Tibial nerve (tissue), 4 donors: ENCODE data around the gene UPK1B. TPM values are rescaled to one million over a fixed set of nuclear protein-coding genes. Genes with fewer than 3 reads are reported as not detected.

Experiments used
- DNase-seq, 2 donors: peaks; one replicate each; pipeline ENCODE4 v3.0.0-alpha.2; 2019; ENCODE audit warnings: low spot score in 2 of 2
- H3K27ac ChIP-seq, 4 donors: fragments of 200-600 bp; sonication (generic) in 3 of 4; one replicate each; pipeline ENCODE4 v1.5.1; 2017 to 2019; ENCODE audit warnings: mild to moderate bottlenecking in 1 of 4
- H3K27me3 ChIP-seq, 2 donors: fragments of 200-600 bp; sonication (generic) in 1 of 2; one replicate each; pipeline versions ENCODE4 v1.5.1 to v1.6.0; 2017 to 2019
- H3K36me3 ChIP-seq, 3 donors: fragments of 200-600 bp; sonication (generic); one replicate each; pipeline ENCODE4 v1.5.1; 2018 to 2019
- H3K4me1 ChIP-seq, 4 donors: fragments of 200-600 bp; sonication (generic) in 3 of 4; one replicate each; pipeline ENCODE4 v1.5.1; 2017 to 2019
- H3K4me3 ChIP-seq, 4 donors: fragments of 200-600 bp; sonication (generic) in 3 of 4; one replicate each; pipeline ENCODE4 v1.5.1; 2017 to 2019; ENCODE audit warnings: mild to moderate bottlenecking in 1 of 4, moderate library complexity in 1 of 4
- H3K9me3 ChIP-seq, 4 donors: fragments of 200-600 bp; sonication (generic) in 3 of 4; one replicate each; pipeline ENCODE4 v1.5.1; 2017 to 2019
- CTCF ChIP-seq, 5 experiments: fragments of 200-600 bp in 3 of 5; fragments of 450-650 bp in 2 of 5; sonication (generic) in 3 of 5; IDR thresholded peaks; one replicate each; pipeline ENCODE4 v1.5.1; 2016 to 2019; ENCODE audit warnings: antibody characterized with exemption in 5 of 5, mild to moderate bottlenecking in 3 of 5, moderate library complexity in 2 of 5
- EP300 ChIP-seq, 2 donors: sonication (generic); formaldehyde crosslinking; IDR thresholded peaks; one replicate each; pipeline ENCODE4 v1.6.1; 2017; ENCODE audit warnings: antibody characterized with exemption in 2 of 2, mild to moderate bottlenecking in 1 of 2
- POLR2A ChIP-seq, 2 donors: fragments of 450-650 bp; IDR thresholded peaks; one replicate each; pipeline ENCODE4 v1.6.1; 2017; ENCODE audit warnings: antibody characterized with exemption in 2 of 2, mild to moderate bottlenecking in 2 of 2, moderate library complexity in 2 of 2
- WGBS, 2 donors: methylation state at CpG; one replicate each; pipeline ENCODE4 v1.1.5; 2018; 5-methylcytosine and 5-hydroxymethylcytosine counted together
- total RNA-seq, 4 donors: library from RNA; depleted of rRNA; stranded (reverse); fragments of >200 nt; gene quantifications; one replicate each; pipeline ENCODE4 v1.1.0, GENCODE V29; 2016

The UPK1B gene
- total RNA-seq, 4 donors from 2014 or later, result not detected

GRCh38 chr3:119223511-119223910 is 50.1 kb downstream of the UPK1B start:
- Histone ChIP-seq H3K27ac (no peak overlapping the region), H3K36me3 (peaks cover 0 to 88% (median 7%) of the 10 kb centered on the region in 3 donors), H3K9me3 (no peaks in the 10 kb centered on the region), H3K4me3 (no peak overlapping the region), H3K27me3 (no peaks in the 10 kb centered on the region), H3K4me1 (no peaks in the 10 kb centered on the region)
- no peak for DNase-seq
- WGBS, 2 donors, result 95 to 96% methylated on average over 5 of the region's 5 CpGs
- TF ChIP-seq CTCF (IDR thresholded peaks at IDR 0.05) (no peak), POLR2A (IDR thresholded peaks at IDR 0.05) (no peak)

GRCh38 chr3:119225121-119225520 is 51.7 kb downstream of the UPK1B start:
- Histone ChIP-seq H3K4me3 (no peak overlapping the region), H3K27ac (no peak overlapping the region), H3K36me3 (peaks cover 0 to 91% (median 0%) of the 10 kb centered on the region in 3 donors), H3K4me1 (no peaks in the 10 kb centered on the region), H3K9me3 (no peaks in the 10 kb centered on the region), H3K27me3 (no peaks in the 10 kb centered on the region)
- 84 to 87% methylated on average over 3 of the region's 3 CpGs for WGBS, 2 donors
- no peak for DNase-seq
- TF ChIP-seq POLR2A (IDR thresholded peaks at IDR 0.05), result no peak

GRCh38 chr3:119227070-119227850 is 53.9 kb downstream of the UPK1B start:
- WGBS, 2 donors, result 73 to 78% methylated on average over 6 of the region's 6 CpGs
- no peak for DNase-seq
- Histone ChIP-seq H3K9me3 (no peaks in the 10 kb centered on the region), H3K4me1 (no peaks in the 10 kb centered on the region), H3K4me3 (no peak overlapping the region), H3K36me3 (peaks cover 0 to 83% (median under 1%) of the 10 kb centered on the region in 3 donors), H3K27me3 (no peaks in the 10 kb centered on the region), H3K27ac (no peak overlapping the region)
- TF ChIP-seq POLR2A (IDR thresholded peaks at IDR 0.05), result no peak

- no peak for DNase-seq
- H3K27me3 ChIP-seq, result no peaks in the 10 kb centered on the region
- peaks cover 0 to 83% (median 5%) of the 10 kb centered on the region in 3 donors for H3K36me3 ChIP-seq
- no peaks in the 10 kb centered on the region for H3K9me3 ChIP-seq
- TF ChIP-seq POLR2A (IDR thresholded peaks at IDR 0.05) (no peak), EP300 (IDR thresholded peaks at IDR 0.05) (no peak), CTCF (IDR thresholded peaks at IDR 0.05) (no peak)
- no peak overlapping the region for H3K4me3 ChIP-seq
- no peak overlapping the region for H3K27ac ChIP-seq
- 83 to 88% methylated on average over 2 of the region's 2 CpGs for WGBS, 2 donors
- H3K4me1 ChIP-seq, result no peaks in the 10 kb centered on the region
Observed at GRCh38 chr3:119228373-119229145, 55.2 kb downstream of the UPK1B start.

GRCh38 chr3:119229190-119229589 is 55.8 kb downstream of the UPK1B start:
- Histone ChIP-seq H3K4me1 (no peaks in the 10 kb centered on the region), H3K36me3 (peaks cover 0 to 82% (median 5%) of the 10 kb centered on the region in 3 donors), H3K27ac (no peak overlapping the region), H3K4me3 (no peak overlapping the region), H3K27me3 (no peaks in the 10 kb centered on the region), H3K9me3 (no peaks in the 10 kb centered on the region)
- DNase-seq, result no peak
- TF ChIP-seq CTCF (IDR thresholded peaks at IDR 0.05) (no peak), POLR2A (IDR thresholded peaks at IDR 0.05) (no peak), EP300 (IDR thresholded peaks at IDR 0.05) (no peak)
- WGBS, 2 donors, result 88 to 89% methylated on average over 7 of the region's 7 CpGs

GRCh38 chr3:119230071-119230470 is 56.7 kb downstream of the UPK1B start:
- H3K4me3 ChIP-seq, result no peak overlapping the region
- no peaks in the 10 kb centered on the region for H3K9me3 ChIP-seq
- 86 to 87% methylated on average over 7 of the region's 7 CpGs for WGBS, 2 donors
- peaks cover 0 to 8% (median 3%) of the 10 kb centered on the region in 4 donors for H3K4me1 ChIP-seq
- no peak overlapping the region for H3K27ac ChIP-seq
- H3K27me3 ChIP-seq, result no peaks in the 10 kb centered on the region
- TF ChIP-seq POLR2A (IDR thresholded peaks at IDR 0.05) (no peak), CTCF (IDR thresholded peaks at IDR 0.05) (no peak), EP300 (IDR thresholded peaks at IDR 0.05) (no peak)
- peaks cover 0 to 88% (median 5%) of the 10 kb centered on the region in 3 donors for H3K36me3 ChIP-seq
- DNase-seq, result no peak
